Occipital lobe (tissue), 2 donors: ENCODE data around the gene GRB7. TPM values are rescaled to one million over a fixed set of nuclear protein-coding genes. Genes with fewer than 3 reads are reported as not detected.
"Not testable (repeated sequence)": the region's sequence is repeated elsewhere in the genome, so short reads cannot be mapped to it uniquely, and the experiment has no call there.

ENCODE experiments used
- DNase-seq: peaks from one replicate; lab custom pipeline; 2025; lab: John Stamatoyannopoulos, UW
- total RNA-seq: library from RNA; depleted of rRNA; stranded (reverse); fragments of >200 nt; gene quantifications from one replicate; pipeline ENCODE4 v1.2.3, GENCODE V29; 2014

GRB7 gene
- total RNA-seq: not detected

GRCh38 chr17:39737760-39738567, at the start of gene GRB7:
Gene GRB7, plus strand, starts transcription at chr17:39737938. Its CDS starts 4,364 bp downstream, at chr17:39742302.
- DNase-seq: no peak

- DNase-seq: no peak
These were observed 49.3 kb upstream of the GRB7 start for GRCh38 chr17:39688475-39688835.

- DNase-seq: no peak
These were observed 48.8 kb upstream of the GRB7 start for GRCh38 chr17:39688945-39689344.

GRCh38 chr17:39694593-39694992, 43.1 kb upstream of the GRB7 start:
- no peak for DNase-seq

GRCh38 chr17:39695089-39695474, 42.7 kb upstream of the GRB7 start:
- no peak for DNase-seq

GRCh38 chr17:39696731-39697130, 41.0 kb upstream of the GRB7 start:
- DNase-seq: no peak

- DNase-seq: no peak
These were observed 39.8 kb upstream of the GRB7 start for GRCh38 chr17:39697961-39698360.

- not testable (repeated sequence) for DNase-seq
These were observed 38.5 kb upstream of the GRB7 start for GRCh38 chr17:39699157-39699817.

- DNase-seq: no peak
These were observed 38.0 kb upstream of the GRB7 start, which contains the start of gene ERBB2 for GRCh38 chr17:39699818-39700147. Gene ERBB2, plus strand, starts transcription at chr17:39700064. Its CDS starts 175 bp downstream, at chr17:39700239.

GRCh38 chr17:39700148-39700987, 37.4 kb upstream of the GRB7 start:
- no peak for DNase-seq

GRCh38 chr17:39701012-39701783, 36.5 kb upstream of the GRB7 start:
- DNase-seq: no peak

- DNase-seq: no peak
These were observed 35.8 kb upstream of the GRB7 start for GRCh38 chr17:39701784-39702422.

- DNase-seq: no peak
These were observed 34.5 kb upstream of the GRB7 start for GRCh38 chr17:39702901-39703893.

GRCh38 chr17:39703913-39704312, 33.8 kb upstream of the GRB7 start:
- DNase-seq: no peak

- no peak for DNase-seq
These were observed 32.8 kb upstream of the GRB7 start for GRCh38 chr17:39704821-39705551.

GRCh38 chr17:39705786-39706348, 31.9 kb upstream of the GRB7 start:
- DNase-seq: no peak

- no peak for DNase-seq
These were observed 31.4 kb upstream of the GRB7 start for GRCh38 chr17:39706383-39706782.

GRCh38 chr17:39706921-39707337, 30.8 kb upstream of the GRB7 start:
- no peak for DNase-seq
